ENCODE results near the gene ATP7B. TPM values are rescaled to one million over a fixed set of nuclear protein-coding genes. Genes with fewer than 3 reads are reported as not detected.

The ATP7B gene
- total RNA-seq, 1 donor from 2014 or later: 137 TPM

- no peak for TF ChIP-seq CTCF (IDR thresholded peaks at IDR 0.05; ENCODE audit: unreplicated experiment)
- peaks cover 1% of the 10 kb centered on the region for H3K36me3 Mint-ChIP-seq
- H3K4me1 Mint-ChIP-seq: no peaks in the 10 kb centered on the region
- no peaks in the 10 kb centered on the region for H3K27me3 Mint-ChIP-seq (ENCODE audit: low read depth)
- H3K9me3 Mint-ChIP-seq: peaks cover 12% of the 10 kb centered on the region
- no peak overlapping the region for H3K4me3 Mint-ChIP-seq
- DNase-seq (ENCODE audit: low spot score in 2 of 2, unreplicated experiment in 2 of 2): no peak
- no peak overlapping the region for H3K27ac Mint-ChIP-seq
Observed at GRCh38 chr13:51883226-51883600, 128.0 kb downstream of the ATP7B start.

Other genes starting within 250 kb of the ATP7B start
- 14.4 to 17.3 TPM (median 16.0 TPM) in 3 replicates for gene DHRS12, start 207.3 kb downstream of the ATP7B start, total RNA-seq
- 2.2 to 2.9 TPM (median 2.9 TPM) in 3 replicates for gene TMEM272, start 166.3 kb downstream of the ATP7B start, total RNA-seq
- not detected in 3 replicates for gene CCDC70, start 149.5 kb downstream of the ATP7B start, total RNA-seq
- 65.7 to 68.7 TPM (median 66.2 TPM) in 3 replicates for gene ALG11, start 948 bp upstream of the ATP7B start, total RNA-seq
- 24.8 to 27.1 TPM (median 25.3 TPM) in 3 replicates for gene UTP14C, start 13.2 kb upstream of the ATP7B start, total RNA-seq
- 4.3 to 5.1 TPM (median 4.9 TPM) in 3 replicates for gene NEK5, start 117.6 kb upstream of the ATP7B start, total RNA-seq
- gene NEK3, start 148.1 kb upstream of the ATP7B start, total RNA-seq: 22.9 to 27.2 TPM (median 24.1 TPM) in 3 replicates